Loucy (cell line): ENCODE measurements around the gene IGF2BP1.

Experiments used
- H2AFZ ChIP-seq: fragments of 200-600 bp; sonication (generic); 2 replicates; pipeline ENCODE4 v1.6.0; 2016; ENCODE audit warnings: antibody characterized with exemption, mild to moderate bottlenecking, low read length, moderate library complexity
- H3F3A ChIP-seq: fragments of 200-600 bp; 2 replicates; pipeline ENCODE4 v1.6.0; 2016; ENCODE audit warnings: antibody characterized with exemption, low read depth, mild to moderate bottlenecking
- H3K27me3 ChIP-seq: fragments of 200-600 bp; sonication (generic); 2 replicates; pipeline ENCODE4 v1.6.1; 2014; ENCODE audit warnings: low read length, mild to moderate bottlenecking; ENCODE audit not compliant: insufficient read depth, poor library complexity, severe bottlenecking
- H3K36me3 ChIP-seq: fragments of 200-600 bp; sonication (generic); 2 replicates; pipeline ENCODE4 v1.6.1; 2016; ENCODE audit warnings: low read length; ENCODE audit not compliant: insufficient read depth
- H3K4me1 ChIP-seq: fragments of 200-600 bp; sonication (generic); 2 replicates; pipeline ENCODE4 v1.5.1; 2014; ENCODE audit warnings: low read length, mild to moderate bottlenecking; ENCODE audit not compliant: insufficient read depth, poor library complexity, severe bottlenecking
- H3K4me2 ChIP-seq: fragments of 200-600 bp; sonication (generic); 2 replicates; pipeline ENCODE4 v1.6.0; 2014; ENCODE audit warnings: antibody characterized with exemption, low read length, low read depth, mild to moderate bottlenecking; ENCODE audit not compliant: poor library complexity, severe bottlenecking
- H3K4me3 ChIP-seq: fragments of 200-600 bp; sonication (generic); 2 replicates; pipeline ENCODE4 v1.5.1; 2014; ENCODE audit warnings: low read length, mild to moderate bottlenecking, mixed read lengths; ENCODE audit not compliant: poor library complexity, severe bottlenecking
- H3K79me2 ChIP-seq: fragments of 200-600 bp; sonication (generic); 2 replicates; pipeline ENCODE4 v1.6.1; 2014; ENCODE audit warnings: low read length; ENCODE audit not compliant: insufficient read depth
- H3K9ac ChIP-seq: fragments of 200-600 bp; sonication (generic); 2 replicates; pipeline ENCODE4 v1.6.0; 2014; ENCODE audit warnings: mild to moderate bottlenecking, low read depth, low read length, moderate library complexity; ENCODE audit not compliant: poor library complexity, severe bottlenecking
- H3K9me2 ChIP-seq: fragments of 200-600 bp; sonication (generic); replicated peaks from 2 replicates; pipeline ENCODE4 v1.6.1; 2016; ENCODE audit warnings: low read depth, low read length, mixed read lengths
- H3K9me3 ChIP-seq: fragments of 200-600 bp; sonication (generic); 2 replicates; pipeline ENCODE4 v1.6.1; 2014; ENCODE audit warnings: mild to moderate bottlenecking, antibody characterized with exemption, low read length, low read depth; ENCODE audit not compliant: insufficient read depth
- H4K20me1 ChIP-seq: fragments of 200-600 bp; sonication (generic); 2 replicates; pipeline ENCODE4 v1.6.0; 2014; ENCODE audit warnings: antibody characterized with exemption, low read length, mild to moderate bottlenecking; ENCODE audit not compliant: insufficient read depth, poor library complexity, severe bottlenecking
- EZH2phosphoT487 ChIP-seq: fragments of 200-600 bp; IDR thresholded peaks from 2 replicates; pipeline ENCODE4 v1.6.1; 2018; ENCODE audit warnings: antibody characterized with exemption, mild to moderate bottlenecking, moderate library complexity, borderline replicate concordance
- TF ChIP-seq, protein P1 (sequence below): fragments of 200-600 bp; sonication (generic); conservative IDR thresholded peaks from 2 replicates; pipeline ENCODE4 v1.5.1; 2014; ENCODE audit warnings: mild to moderate bottlenecking, antibody characterized with exemption, low read length

IGF2BP1 gene

DNA sequence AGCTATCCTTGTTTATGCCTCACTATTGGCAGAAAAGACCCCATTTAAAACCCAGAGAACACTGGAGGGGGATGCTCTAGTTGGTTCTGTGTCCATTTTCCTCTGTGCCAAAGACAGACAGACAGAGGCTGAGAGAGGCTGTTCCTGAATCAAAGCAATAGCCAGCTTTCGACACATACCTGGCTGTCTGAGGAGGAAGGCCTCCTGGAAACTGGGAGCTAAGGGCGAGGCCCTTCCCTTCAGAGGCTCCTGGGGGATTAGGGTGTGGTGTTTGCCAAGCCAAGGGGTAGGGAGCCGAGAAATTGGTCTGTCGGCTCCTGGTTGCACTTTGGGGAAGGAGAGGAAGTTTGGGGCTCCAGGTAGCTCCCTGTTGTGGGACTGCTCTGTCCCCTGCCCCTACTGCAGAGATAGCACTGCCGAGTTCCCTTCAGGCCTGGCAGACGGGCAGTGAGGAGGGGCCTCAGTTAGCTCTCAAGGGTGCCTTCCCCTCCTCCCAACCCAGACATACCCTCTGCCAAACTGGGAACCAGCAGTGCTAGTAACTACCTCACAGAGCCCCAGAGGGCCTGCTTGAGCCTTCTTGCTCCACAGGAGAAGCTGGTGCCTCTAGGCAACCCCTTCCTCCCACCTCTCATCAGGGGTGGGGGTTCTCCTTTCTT is 56.1 kb downstream of the IGF2BP1 start:
- no peaks in the 10 kb centered on the region for H3K79me2 ChIP-seq
- H3K9me2 ChIP-seq = no peaks in the 10 kb centered on the region
- H4K20me1 ChIP-seq = no peaks in the 10 kb centered on the region
- no peaks in the 10 kb centered on the region for H3K4me1 ChIP-seq
- no peaks in the 10 kb centered on the region for H3K36me3 ChIP-seq
- no peak overlapping the region for H3K4me2 ChIP-seq
- H3K27me3 ChIP-seq = no peaks in the 10 kb centered on the region
- H3K9me3 ChIP-seq = no peaks in the 10 kb centered on the region
- no peak overlapping the region for H2AFZ ChIP-seq
- H3K4me3 ChIP-seq = no peak overlapping the region
- no peak overlapping the region for H3K9ac ChIP-seq
- TF ChIP-seq, protein P1, sequence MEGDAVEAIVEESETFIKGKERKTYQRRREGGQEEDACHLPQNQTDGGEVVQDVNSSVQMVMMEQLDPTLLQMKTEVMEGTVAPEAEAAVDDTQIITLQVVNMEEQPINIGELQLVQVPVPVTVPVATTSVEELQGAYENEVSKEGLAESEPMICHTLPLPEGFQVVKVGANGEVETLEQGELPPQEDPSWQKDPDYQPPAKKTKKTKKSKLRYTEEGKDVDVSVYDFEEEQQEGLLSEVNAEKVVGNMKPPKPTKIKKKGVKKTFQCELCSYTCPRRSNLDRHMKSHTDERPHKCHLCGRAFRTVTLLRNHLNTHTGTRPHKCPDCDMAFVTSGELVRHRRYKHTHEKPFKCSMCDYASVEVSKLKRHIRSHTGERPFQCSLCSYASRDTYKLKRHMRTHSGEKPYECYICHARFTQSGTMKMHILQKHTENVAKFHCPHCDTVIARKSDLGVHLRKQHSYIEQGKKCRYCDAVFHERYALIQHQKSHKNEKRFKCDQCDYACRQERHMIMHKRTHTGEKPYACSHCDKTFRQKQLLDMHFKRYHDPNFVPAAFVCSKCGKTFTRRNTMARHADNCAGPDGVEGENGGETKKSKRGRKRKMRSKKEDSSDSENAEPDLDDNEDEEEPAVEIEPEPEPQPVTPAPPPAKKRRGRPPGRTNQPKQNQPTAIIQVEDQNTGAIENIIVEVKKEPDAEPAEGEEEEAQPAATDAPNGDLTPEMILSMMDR = no peak
- TF ChIP-seq EZH2phosphoT487 = no peak
- no peaks in the 10 kb centered on the region for H3F3A ChIP-seq

GRCh38 chr17:49054342-49055092 is 57.3 kb downstream of the IGF2BP1 start:
- Histone ChIP-seq H3K79me2 (no peaks in the 10 kb centered on the region), H3K4me2 (no peak overlapping the region), H3K36me3 (no peaks in the 10 kb centered on the region), H3K9ac (no peak overlapping the region), H4K20me1 (no peaks in the 10 kb centered on the region), H2AFZ (no peak overlapping the region), H3F3A (no peaks in the 10 kb centered on the region), H3K4me3 (no peak overlapping the region), H3K9me3 (no peaks in the 10 kb centered on the region), H3K9me2 (no peaks in the 10 kb centered on the region), H3K27me3 (no peaks in the 10 kb centered on the region), H3K4me1 (no peaks in the 10 kb centered on the region)
- no peak for TF ChIP-seq EZH2phosphoT487
- TF ChIP-seq, protein P1 = no peak

DNA sequence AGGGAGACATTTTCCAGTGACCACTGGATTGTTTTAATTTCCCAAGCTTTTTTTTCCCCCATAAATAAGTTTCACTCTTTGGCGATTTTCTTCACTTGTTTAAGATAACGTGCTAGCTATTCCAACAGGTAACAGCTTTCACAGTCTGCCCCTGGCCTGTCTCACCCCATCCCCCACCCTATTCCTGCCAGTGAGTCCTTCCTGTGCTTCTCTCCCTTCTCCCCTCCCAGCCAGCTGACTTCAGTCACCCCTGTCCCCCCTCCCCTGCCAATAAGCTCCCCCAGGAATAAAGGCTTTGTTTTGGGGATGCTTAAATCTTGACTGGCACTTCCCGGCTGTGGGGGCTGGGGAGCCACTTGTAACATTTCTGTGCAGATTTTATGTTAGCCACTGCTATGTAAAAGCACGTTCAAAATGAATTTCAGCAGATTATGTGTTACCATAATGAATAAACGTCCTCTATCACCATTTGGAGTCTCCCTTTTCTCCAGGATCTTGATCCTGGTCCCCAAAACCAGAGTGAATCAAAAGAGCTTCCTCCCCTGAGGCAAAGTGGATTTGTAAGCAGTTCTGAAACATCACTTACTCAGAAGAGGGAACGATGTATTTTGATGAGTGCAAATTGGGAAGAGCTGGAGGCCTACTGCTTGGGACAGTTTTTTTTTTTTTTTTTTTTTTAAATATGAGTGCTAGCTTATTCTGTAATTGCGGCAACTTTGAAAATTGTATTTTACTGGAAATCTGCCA is 58.2 kb downstream of the IGF2BP1 start:
- no peaks in the 10 kb centered on the region for H3K27me3 ChIP-seq
- no peaks in the 10 kb centered on the region for H3K79me2 ChIP-seq
- TF ChIP-seq, protein P1 = no peak
- TF ChIP-seq EZH2phosphoT487 = no peak
- no peak overlapping the region for H3K4me2 ChIP-seq
- H2AFZ ChIP-seq = no peak overlapping the region; the same call in 1 of the 2 replicates
- no peaks in the 10 kb centered on the region for H3K36me3 ChIP-seq
- H3K9ac ChIP-seq = no peak overlapping the region
- H3K4me3 ChIP-seq = no peak overlapping the region
- H3K9me2 ChIP-seq = no peaks in the 10 kb centered on the region
- H4K20me1 ChIP-seq = no peaks in the 10 kb centered on the region
- H3K9me3 ChIP-seq = no peaks in the 10 kb centered on the region
- H3K4me1 ChIP-seq = no peaks in the 10 kb centered on the region
- H3F3A ChIP-seq = no peaks in the 10 kb centered on the region
